Pons (tissue), 1 donor: ENCODE results near the gene GAP43.

Experiments used
- DNase-seq: peaks from one replicate; pipeline ENCODE4 v3.0.0-alpha.2; 2016; ENCODE audit warnings: low spot score

GAP43 gene

GRCh38 chr3:115627180-115628074, 4.1 kb downstream of the GAP43 start:
- DNase-seq: no peak

DNA sequence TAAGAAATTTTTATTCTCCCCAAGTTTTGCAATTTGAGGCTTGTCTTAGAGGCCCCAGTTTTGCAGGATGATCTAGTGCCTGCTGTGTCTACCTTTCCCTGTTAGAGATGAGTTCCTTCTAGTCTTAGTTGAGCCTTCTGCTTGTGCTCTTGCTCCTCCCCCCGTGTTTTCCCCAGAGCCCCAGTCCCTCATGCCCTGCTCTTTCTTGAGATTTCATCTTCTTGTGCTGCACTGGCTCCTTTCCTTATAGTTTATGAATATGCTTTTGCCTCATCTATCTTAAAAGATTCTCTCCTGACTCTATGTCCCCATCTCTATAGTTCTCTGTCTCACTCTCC, 4.7 kb downstream of the GAP43 start:
- no peak for DNase-seq

DNA sequence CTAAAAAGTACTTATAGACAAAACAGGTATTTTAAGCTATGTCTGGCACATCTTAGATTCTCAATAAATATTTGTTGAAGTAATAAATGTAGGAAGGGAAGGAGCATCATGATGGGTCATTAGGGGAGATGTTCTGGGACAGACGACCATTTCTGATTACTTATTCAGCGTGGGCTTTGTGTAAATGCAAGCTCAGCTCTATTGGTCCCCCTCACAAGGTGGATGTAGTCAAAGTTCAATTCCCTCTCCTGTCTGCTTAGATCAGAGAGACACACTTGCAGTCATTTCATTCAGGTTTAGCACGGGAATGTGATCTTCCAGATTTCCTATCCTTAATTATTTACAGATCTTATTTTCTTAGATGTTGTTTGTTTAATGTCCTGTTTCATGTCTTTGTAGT, 7.5 kb downstream of the GAP43 start:
- no peak for DNase-seq

- DNase-seq: no peak
These were observed 8.7 kb downstream of the GAP43 start for GRCh38 chr3:115632026-115632425.

DNA sequence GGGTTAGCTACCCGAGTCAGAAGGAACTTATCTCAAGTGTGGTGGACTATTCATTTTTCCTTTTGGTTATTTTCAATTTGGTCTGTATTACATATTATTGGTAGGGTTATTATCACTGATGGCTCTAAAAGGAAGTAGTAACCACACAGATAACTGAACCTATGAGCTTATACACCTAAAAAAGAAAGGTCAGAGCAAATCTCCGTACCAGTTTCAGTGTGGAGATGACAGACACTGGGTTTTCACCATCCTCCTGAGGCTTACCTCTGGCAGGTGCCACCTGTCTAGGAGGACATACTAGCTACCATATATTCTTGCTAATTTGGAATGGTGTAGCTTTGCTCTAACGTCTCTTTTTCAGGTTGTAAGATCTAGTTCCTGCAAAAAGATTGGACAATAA, 10.2 kb downstream of the GAP43 start:
- DNase-seq: no peak

DNA sequence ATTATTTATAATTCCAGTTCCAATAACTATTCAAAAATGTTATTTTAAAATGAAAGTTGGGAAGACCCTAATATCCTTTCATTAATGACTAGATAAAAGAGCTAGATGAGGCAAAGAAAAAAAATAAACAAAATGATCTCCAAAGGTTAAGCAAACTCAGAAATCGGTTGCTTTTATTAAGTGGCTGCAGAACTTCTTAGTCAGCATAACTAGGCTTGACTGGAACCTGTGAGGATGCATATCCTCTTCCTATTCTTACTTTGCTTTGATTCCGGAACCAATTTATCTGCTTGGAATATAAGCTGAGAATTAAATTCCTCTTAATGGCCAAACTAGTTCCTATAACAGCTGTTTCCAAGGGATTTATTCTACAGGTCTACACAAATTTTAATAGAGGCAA, 10.7 kb downstream of the GAP43 start:
- DNase-seq: no peak

GRCh38 chr3:115635406-115635805, 12.1 kb downstream of the GAP43 start:
- DNase-seq: no peak

- DNase-seq: no peak
These were observed 14.9 kb downstream of the GAP43 start for GRCh38 chr3:115638241-115638640.

GRCh38 chr3:115638991-115639390, 15.7 kb downstream of the GAP43 start:
- DNase-seq: no peak

DNA sequence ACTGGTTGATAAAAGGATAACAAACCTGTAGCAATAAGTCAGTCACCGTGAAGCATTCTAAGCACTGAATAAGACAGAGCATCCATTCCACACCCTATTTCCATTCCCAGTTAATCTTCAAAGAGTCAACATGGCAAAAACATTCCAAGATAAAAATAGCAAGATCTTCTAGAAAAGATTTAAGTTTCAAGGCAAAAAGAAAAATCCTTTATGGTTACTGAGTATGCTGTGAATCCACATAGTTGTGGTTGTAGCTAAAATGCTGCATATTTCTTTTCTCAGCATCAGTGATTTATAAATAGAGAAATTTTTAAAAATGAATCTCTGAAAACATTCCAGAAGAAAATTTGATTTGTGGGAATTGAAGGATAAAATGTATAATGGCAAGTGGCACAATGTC, 21.1 kb downstream of the GAP43 start:
- no peak for DNase-seq

- no peak for DNase-seq
These were observed 22.8 kb downstream of the GAP43 start for GRCh38 chr3:115646027-115646690.

DNA sequence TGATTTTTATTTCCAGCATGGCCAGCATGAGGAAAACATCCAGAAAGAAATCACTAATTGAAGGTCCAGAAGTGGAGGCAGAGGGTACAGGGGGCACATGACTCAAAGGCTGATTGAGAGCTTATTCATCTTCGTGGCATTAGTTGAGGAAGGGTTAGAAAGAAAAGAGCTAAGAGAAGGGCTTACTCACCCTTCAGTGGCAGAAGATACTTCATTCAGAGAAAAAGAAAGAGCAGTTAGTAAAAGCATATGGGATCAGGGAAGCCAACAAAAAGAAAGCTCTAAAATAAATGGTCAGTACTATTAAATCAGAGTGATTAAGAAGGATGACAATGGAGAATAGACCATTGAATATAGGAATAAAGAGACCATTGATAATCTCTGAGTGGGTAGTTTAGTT, 25.2 kb downstream of the GAP43 start:
- DNase-seq: peak; percentile 67

DNA sequence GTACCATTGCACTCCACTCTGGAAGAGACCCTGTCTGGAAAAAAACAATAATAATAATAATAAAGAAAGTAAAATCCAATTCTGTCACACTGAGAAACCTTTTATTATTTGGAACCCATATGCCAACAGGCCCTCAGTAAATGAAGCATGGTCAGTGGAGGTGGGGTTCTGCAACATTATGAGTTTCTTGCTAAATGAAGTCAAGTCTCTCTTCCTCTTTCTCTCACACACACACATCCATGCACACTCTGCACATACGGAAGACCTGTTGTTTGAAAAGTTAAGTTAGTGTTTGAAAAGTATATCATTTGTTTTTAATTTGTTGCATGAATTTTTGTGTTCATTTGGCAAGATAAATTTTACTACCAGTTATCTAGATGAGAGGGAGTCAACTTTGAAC, 27.8 kb downstream of the GAP43 start:
- no peak for DNase-seq

- DNase-seq: no peak
These were observed 28.3 kb downstream of the GAP43 start for GRCh38 chr3:115651599-115651998.

DNA sequence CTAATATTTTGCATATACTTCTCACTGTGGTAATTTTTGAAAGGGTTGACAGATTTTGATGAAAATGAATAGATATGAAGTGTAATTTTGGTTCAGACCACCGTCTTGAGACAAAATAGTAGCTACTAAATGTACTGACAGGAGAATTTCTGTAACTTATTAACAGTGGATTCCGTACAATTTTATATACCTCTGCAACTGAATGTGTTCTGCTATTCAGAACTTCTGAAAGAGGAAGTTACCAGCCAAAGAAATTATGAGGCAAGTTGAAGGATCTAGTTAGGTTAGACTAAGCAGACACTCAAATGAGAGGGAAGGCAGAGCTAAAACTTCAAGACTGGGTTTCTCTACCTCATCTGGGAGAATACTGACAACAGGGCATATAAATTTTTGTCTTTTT, 29.4 kb downstream of the GAP43 start:
- no peak for DNase-seq

DNA sequence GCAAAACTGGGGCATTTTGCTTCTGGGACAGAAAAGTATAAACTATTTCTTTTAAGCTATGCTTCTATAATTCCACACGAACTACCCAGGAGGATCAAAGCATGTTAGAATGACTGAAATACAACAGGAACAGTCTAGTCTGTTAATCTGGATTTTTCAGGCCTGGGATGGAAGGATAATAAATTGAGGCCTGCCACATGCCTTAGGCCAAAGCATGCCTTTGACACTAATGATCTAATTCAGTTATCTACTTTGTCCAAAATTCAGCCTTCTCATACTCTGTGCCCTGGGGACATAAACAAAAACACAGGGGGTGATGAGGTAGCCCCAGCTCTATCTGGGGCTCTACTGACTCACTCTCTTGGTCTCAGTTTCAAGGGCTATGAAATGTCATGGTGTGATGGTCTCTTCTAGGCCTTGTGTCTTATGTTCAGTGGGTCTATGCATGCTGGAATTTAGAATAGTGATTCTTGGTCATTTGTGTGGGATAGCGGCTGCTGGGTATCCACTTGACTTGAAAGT, 32.5 kb downstream of the GAP43 start:
- DNase-seq: no peak

DNA sequence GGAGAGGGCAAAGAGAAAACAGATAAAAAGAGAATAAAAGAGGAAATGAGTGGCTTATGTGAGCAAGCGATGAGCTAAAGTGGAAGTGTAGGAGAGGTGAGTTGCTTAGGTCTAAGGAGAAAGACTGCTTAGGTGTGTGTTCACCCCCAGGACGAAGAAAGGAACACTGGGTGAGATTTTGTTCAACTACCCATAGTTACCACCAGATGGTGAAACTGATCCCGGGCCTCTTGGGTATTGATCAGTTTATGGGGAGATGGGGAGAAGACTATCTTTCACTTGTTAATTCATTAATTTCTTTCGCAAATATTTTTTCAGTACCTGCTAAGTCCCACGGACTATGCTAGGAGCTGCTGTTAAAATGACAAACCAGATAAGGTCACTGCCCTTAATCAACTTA, 33.9 kb downstream of the GAP43 start:
- DNase-seq: no peak

- DNase-seq: no peak
These were observed 34.7 kb downstream of the GAP43 start for GRCh38 chr3:115658032-115658336.

DNA sequence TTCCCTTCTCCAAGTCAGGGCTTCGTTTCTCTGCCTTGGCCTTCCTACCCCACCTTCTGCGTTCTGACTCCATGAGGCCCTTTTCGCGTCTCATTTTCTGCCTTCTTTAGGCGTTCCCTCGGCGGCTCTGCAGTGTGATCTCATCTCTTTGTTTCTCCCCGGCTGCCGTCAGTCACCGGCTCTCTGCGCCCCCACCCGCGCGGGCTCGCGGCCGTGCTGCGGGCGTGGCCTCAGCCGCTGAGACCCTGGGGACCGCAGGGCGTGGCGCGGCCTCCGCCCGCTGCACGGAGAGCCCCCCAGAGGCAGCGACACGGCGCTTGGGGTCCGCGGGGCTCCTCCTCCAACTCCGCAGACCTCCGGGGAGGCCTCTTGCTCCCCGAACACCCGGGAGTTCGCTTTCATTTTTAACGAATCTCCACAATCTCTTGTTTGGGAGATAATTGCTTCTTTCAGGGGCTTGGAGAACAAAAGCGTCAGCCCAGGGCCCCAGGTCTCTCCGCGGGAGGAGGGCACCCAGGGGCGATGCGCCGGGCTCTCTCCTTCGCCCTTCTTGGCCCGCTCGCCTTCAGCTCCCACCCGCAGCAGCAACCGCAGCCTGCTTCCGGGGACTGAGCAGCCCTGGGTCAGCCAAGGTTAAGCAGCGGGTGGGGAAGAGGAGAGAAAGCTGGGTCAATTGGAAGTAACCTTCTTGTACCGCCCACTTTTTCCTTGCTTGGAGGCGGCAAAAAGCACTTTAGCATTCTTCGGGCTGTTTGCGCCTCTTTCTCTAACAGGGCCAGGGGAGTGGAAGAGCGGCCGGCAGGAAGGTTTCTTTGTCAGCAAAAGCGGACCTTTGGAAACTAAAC, 35.2 kb downstream of the GAP43 start:
- peak; percentile 70 for DNase-seq

- DNase-seq: peak; percentile 20
These were observed 36.2 kb downstream of the GAP43 start for GRCh38 chr3:115659253-115660220.

GRCh38 chr3:115660646-115661337, 37.5 kb downstream of the GAP43 start:
- peak; percentile 21 for DNase-seq
